ENCODE measurements around the gene MYO18A.

DNA sequence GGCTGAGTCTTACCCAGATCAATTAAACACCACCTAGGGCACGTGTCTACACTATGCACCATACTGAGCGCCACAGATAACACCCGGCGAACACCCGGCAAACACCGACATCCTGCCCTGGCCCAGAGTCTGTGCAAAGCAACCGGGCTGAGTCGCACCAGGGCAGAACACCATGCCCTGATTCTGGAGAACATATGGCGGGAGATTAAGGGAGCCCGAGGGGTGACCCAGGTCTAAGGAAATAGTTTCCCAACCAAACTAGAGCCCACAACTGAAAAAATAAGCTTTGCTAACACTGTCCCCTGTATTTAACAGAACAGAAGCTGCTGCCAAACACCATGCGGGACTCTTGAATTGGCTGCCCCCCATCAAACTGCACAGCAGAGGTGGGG lies 22.1 kb downstream of the MYO18A start:
- TF ChIP-seq EZH2phosphoT487 (IDR thresholded peaks at IDR 0.05; ENCODE audit: low read length) (no peak), CTCF (IDR thresholded peaks at IDR 0.05; ENCODE audit: low read length) (no peak), EZH2 (optimal IDR thresholded peaks at IDR 0.05; ENCODE audit: low read depth, low read length) (no peak)
